HG03575 (cell line): ENCODE results near the gene SHISAL1.

Experiments
- ATAC-seq: cut with Tn5 transposase; IDR thresholded peaks from one replicate; pipeline ENCODE4 v1.9.1; 2021; ENCODE audit not compliant: unreplicated experiment, insufficient number of reproducible peaks, low FRiP score; ENCODE audit errors: extremely low read depth

The SHISAL1 gene

DNA sequence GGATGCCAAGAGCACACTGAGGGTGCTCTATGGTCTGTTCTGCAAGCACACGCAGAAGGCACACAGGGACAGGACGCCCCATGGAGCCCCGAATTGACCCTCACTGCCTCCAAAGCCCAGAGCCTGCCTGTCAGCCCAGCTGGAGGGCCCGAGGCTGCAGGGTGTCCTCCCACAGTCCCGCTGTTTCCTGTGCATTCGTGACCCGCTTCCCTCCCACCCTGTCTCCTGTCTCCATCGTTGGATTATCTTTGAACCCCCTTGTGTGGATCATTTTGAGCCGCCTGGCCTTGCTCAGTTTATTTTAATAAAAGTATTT is 106.5 kb downstream of the SHISAL1 start:
- no peak for ATAC-seq

DNA sequence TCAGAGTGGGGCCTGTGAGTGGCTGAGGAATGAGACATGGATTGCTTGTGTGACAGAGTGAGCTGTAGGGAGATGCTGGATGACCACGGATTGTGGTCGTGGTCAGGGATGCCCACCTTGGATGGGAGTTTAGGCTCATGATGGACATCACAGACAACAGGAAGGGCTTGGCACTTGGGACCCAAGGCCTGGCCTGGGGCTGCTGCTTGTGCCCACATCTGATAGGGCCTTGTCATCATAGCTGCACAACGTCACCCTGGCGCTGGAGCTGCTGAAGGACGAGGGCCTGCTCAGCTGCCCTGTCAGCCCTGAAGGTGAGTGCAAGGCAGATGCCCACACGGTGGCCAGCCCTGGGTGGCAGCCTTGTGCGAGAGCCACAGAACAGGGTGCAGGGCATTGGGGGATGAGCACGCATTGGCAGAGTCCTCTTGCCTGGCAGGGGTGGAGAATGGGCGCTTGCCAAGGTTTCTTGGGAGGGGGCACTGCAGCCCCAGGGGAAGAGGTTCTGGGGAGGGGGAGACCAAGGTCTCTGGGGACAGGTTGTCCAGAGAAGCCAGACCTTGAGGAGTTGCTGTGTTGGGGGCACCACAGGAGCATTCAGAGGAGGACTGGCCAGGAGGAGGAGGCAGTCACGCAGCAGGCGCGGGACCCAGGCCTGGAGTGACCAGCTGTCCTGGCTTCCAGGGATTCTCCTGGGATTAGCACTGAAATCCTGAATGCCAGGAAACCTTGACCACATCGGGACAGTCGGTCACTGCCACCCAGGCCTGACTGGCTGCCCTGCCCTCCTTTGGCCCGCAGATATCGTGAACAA is 107.0 kb downstream of the SHISAL1 start:
- ATAC-seq: no peak

GRCh38 chr22:44204739-44205515 is 107.8 kb downstream of the SHISAL1 start:
- ATAC-seq: no peak

DNA sequence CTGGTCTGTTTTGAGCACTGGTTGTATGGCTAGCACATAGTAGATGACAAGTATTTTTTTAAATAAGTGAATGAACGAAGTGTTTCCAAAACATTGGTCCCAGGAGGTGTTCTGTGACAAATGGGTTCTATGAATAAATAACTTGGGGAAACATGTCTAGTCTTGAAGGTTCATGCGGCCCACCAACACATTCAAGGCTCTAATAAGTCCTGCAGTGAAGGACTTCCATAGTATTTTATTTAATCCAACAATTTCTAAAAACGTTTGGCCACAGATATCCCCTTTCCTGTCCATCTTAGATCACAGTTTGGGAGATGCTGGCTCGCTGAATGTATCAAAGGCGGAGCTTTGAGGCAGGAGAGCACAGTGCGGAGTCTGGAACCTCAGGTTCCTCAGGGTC is 109.5 kb downstream of the SHISAL1 start:
- ATAC-seq: no peak

GRCh38 chr22:44202261-44202789 is 110.4 kb downstream of the SHISAL1 start:
- no peak for ATAC-seq

DNA sequence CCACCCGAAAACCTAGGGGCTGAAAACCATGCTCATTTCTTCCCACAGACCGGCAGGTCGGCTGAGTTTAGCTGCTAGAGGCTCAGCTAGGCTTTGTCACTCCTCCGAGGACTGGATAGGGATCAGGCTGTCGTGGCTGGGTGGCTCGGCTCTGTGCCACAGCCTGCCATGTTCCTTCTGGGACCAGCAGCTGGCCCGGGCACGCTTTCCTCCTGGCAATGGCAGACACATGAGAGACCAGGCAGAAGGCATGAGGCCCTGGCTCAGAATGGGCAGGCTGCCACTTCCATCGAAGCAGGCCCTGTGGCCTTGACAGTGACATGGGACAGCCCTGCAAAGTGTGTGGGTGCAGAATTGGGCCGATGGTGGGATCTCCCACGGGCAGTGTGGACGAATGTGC is 111.1 kb downstream of the SHISAL1 start:
- ATAC-seq: no peak

DNA sequence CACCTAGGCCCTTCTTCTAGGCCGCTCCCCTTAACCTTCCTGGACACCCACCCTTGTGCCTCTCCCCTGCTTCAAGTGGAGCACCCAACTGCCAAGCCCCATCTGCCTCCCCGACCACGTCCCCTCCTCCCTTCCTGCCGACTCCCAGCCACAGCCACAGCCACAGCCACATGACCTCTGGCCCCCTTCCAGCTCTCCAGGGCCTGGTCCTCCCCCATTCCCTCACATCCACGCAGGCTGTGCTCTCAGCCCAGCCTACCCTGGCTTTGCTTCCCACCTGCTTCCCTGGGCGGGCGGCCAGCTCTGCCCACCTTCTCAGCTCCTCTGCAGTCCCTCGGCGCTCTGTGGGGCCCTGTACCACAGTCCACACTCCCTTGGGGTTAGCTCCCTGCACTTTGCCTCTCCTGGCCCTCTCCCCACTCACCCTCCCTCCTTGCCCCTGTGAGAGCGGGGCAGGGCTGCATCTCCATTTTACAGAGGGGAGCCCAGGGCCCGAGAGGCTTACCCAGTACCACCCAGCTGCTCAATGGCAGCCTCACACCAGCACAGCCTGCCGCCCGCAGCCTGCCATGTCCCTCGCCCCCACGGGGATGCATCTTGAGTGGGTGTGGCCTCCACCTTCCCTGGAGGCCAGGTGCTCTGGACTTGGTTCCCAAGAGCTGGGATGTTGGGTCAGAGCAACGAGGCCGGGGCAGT is 111.7 kb downstream of the SHISAL1 start:
- no peak for ATAC-seq

DNA sequence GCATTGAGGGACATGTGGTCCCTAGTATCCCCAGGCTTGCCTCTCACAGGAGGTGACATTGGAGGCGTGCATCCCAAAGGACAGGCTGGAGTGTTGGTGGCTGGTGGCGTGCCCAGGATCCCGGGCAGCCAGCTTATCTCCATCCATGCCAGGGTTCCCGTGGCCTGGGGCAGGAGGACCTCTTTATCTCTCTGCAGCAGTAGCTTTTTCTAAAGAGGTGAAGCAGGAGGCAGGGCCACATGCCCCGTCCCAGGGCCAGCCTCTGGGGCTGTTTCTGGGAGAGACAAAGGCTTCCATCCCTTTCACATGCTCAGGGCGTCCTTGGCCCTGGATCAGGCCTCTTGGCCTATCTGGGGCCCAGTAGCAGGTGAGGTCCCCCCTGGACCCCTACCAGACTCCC is 112.3 kb downstream of the SHISAL1 start:
- ATAC-seq: no peak

DNA sequence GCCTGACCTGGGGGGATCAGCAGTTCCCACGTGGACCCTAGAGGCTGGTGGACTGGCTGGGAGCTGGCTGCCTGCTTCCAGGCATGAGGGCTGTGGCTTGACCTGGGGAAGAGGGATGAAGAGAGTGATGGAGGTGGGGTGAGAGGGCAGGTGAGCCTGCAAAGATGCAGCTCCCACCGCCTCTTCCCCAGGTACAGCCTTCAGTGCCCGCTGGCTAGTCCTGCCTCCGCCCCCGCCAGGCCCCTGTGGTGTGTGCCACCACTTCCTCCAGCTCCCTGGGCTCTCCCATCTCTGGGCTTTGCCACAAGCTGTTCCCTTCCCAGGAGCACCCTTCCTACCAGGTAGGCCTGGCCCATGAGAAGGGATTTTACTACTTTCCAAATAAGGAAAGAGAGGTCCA is 112.9 kb downstream of the SHISAL1 start:
- ATAC-seq: no peak

- ATAC-seq: no peak
Measured at GRCh38 chr22:44199164-44199563, 113.6 kb downstream of the SHISAL1 start.

- ATAC-seq: no peak
Measured at GRCh38 chr22:44197271-44197670, 115.5 kb downstream of the SHISAL1 start.

- ATAC-seq: no peak
Measured at GRCh38 chr22:44196731-44197131, 116.0 kb downstream of the SHISAL1 start.

DNA sequence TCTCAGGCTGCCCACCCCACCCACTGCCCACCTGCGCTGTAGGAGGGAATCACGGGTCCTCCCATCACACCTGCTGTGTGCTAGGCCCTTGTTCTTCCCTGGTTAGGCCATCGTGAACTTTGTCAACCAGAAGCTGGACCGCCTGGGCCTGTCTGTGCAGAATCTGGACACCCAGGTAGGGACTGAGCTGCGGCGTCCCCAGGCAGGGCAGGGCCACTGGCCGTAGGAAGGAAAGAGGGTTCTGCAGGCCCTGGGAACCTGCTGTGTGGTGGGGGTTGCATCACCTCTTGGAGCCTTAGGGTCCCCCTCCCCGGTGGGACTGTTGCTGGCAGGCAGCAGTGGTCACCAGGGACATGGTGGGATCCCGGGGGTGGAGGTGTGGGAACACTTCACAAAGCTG is 116.5 kb downstream of the SHISAL1 start:
- no peak for ATAC-seq

GRCh38 chr22:44195189-44195871 is 117.4 kb downstream of the SHISAL1 start:
- no peak for ATAC-seq

- ATAC-seq: no peak
Measured at GRCh38 chr22:44194569-44194968, 118.2 kb downstream of the SHISAL1 start.
